Measurements from ENCODE around the gene OSBPL1A.

The OSBPL1A gene

DNA sequence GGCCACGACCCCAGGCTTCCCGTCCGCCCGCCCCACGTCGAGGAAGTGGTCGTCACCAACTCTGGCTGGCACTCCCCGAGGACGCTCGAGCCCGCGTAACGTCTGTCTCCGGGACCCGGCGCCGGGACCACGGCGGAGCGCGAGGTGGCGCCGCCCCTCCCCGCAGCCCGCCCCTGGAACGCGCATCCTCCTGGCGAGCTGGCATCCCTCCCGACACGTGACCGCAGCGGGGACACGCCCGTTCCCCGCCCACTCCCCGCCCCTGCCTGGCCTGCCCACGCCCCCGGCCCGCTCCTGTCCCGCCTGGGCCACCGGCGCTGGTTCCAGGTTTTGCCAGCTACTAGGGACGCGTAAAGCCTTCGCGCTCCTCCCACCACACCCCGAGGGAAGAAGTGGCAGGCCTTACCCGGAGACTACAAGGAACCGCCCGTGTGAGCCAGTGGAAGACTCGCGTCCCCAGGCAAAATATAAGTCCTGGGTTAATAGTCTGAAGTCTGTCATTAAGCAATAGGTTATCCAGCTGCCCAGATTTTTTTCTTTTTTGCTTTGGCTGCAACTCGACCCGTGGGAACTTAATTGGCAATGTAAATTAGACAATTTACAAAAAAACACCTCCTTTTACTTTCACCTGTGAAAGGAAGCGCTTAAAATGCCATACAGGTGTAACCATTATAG is at the start of gene OSBPL1A:
Gene OSBPL1A, minus strand, starts transcription at position 131 of the 675 bp plus-strand sequence. CDS start 20,291 bp downstream, outside the sequence.
- peak; percentile 47 for DNase-seq (ENCODE audit: low read depth)

DNA sequence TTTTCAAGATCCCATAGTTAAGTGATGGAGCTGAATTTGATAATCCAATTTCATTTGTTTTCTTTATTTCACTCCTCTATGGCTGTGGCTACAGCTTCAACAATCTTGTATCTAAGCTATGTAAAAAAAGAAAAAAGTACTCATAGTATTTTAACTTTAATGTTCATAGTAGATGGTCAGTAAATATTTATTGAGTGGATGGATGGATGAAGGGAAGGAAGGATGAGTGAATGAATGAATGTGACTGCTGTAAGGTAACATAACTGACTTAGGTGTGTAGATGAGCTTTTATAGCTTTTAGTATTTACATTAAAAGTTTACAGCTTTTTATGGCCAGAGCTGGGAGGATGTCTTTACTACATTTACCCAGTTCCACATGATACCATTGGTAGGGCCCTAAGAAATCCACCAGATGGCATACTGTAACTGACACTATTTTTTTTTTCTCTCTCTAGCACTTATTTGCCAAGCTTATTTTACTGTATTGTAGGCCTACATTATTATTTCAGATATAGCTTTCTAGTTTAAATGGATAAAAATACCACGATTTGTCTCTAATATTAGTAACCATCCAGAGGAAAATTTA is 49.4 kb upstream of the OSBPL1A start:
- DNase-seq (ENCODE audit: low read depth), result no peak

DNA sequence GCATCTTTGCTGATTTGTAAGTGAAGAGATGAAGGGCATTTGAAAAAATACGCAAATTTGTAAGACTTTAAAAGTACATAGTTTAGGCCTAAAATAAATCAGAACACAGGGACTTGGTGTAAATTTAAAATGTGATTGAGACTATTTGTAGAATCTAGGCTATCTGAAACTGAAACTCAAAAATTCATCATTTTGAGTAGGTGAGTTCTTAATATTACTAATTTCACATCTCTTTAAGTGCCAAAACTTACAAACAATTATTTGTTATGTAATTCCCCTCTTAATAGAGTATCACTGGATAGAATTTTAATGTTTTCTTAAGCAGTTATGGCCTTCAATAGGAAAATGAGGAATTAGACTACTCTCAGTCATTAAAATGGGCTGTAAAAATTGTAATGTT is 48.8 kb upstream of the OSBPL1A start:
- DNase-seq (ENCODE audit: low read depth), result no peak

DNA sequence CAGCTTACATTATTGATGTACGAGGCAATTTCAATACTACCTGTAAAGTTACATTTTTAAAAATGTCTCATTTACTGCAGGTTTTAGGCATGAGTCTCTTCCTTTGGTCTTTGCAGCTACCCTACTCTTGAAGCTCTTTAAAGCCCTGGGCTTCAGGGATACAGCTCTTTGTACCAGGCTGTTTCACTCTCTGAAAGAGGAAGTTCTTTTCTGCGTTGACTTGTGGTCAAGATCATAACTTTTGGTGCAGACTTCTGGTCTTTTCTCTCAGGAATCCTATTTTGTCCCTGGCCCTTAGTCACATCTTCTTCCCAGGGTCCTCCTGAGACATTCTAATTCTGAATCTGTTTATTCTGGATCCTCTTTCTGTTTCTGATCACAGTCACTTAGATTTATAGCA is 46.2 kb upstream of the OSBPL1A start:
- DNase-seq (ENCODE audit: low read depth), result no peak

GRCh38 chr18:24436939-24437338 is 39.3 kb upstream of the OSBPL1A start:
- DNase-seq (ENCODE audit: low read depth), result no peak

- no peak for DNase-seq (ENCODE audit: low read depth)
Measured at GRCh38 chr18:24432618-24433017, 35.0 kb upstream of the OSBPL1A start.

DNA sequence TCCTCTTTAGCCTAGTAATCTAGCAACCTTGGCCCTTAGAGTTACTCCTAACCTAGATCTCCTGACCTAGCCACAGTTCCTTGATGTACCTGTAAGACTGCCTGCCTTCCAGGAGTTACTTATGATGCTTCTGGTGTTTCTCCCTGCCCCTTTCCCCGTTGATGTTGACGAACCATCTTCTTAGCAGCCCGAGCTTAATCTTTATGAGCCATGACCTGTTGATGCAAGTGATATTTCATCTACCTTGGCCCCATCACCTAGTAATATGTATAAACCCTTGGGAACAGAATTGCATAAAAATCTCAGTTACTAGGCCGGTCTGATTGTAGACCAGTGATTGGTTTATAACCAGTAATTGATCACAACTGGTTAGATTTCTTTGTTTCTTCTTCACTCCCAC is 31.6 kb upstream of the OSBPL1A start:
- DNase-seq (ENCODE audit: low read depth), result no peak

GRCh38 chr18:24428709-24429108 is 31.1 kb upstream of the OSBPL1A start:
- no peak for DNase-seq (ENCODE audit: low read depth)

GRCh38 chr18:24427484-24427883 is 29.9 kb upstream of the OSBPL1A start:
- DNase-seq (ENCODE audit: low read depth), result no peak

DNA sequence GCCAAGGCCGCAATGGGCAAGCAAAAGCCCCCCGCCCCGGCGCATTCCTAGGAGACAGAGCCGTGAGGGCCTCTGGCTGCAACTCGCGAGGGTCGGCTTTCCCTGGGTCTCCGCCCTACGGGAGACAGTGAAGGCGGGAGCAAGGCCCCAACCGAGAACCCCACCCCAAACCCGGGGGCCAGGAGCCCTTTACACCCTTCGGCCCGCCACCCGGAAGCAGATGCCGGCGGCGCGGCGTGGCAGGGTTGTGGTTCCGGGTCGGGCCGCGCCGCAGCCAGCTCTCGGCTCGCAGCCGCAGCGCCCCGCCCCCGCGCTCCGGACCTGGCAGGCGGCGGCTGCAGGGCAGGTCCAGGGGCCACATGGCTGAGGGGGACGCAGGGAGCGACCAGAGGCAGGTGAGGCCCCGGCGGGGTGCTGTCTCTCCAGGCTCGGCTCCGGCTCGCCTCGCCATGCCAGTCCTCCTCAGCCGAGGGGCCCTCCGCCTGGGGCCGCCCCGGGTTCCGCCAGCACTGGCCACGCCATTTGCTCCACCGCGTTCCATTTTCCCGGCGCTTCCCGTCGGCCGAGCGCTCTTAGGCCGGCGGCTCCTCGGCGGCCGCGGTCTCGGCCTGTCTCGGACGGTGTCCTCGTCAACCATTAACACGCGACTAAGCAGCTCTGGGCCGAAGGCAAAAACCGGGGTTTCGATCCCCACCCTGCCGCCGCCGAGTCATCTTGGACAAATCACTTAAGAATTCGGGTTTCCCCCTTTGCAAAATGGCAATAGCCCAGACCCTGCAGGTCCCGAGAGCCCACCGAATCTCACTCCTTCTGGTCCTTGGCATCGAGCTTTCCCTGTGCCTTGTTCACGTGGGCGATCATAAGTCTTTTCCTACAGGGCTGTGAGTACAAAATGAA is 29.0 kb upstream of the OSBPL1A start, which contains the start of gene IMPACT:
Gene IMPACT, plus strand, starts transcription at position 273 of the 897 bp plus-strand sequence. Its CDS starts 87 bp downstream, at position 360.
- DNase-seq (ENCODE audit: low read depth), result peak; percentile 13

- DNase-seq (ENCODE audit: low read depth), result no peak
Measured at GRCh38 chr18:24426073-24426397, 28.4 kb upstream of the OSBPL1A start.

GRCh38 chr18:24421831-24422230 is 24.2 kb upstream of the OSBPL1A start:
- no peak for DNase-seq (ENCODE audit: low read depth)

DNA sequence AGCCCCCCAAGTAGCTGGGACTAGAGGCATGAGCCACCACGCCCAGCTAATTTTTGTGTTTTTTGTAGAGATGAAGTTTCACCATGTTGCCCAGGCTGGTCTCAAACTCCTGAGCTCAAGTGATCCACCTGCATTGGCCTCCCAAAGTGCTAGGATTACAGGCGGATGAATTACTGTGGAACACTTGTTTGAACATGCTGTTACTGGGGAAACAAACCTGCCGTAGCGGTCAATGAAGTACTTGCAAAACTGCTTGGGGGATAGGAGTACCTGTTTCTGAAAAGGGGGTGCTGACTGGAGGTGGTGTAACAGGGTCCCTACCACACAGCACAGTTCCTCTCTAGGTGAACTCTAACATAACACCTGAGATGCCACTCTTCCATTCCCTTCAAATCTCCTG is 22.9 kb upstream of the OSBPL1A start:
- DNase-seq (ENCODE audit: low read depth), result no peak

GRCh38 chr18:24417480-24417879 is 19.9 kb upstream of the OSBPL1A start:
- no peak for DNase-seq (ENCODE audit: low read depth)

GRCh38 chr18:24414349-24415003 is 16.9 kb upstream of the OSBPL1A start:
- no peak for DNase-seq (ENCODE audit: low read depth)

GRCh38 chr18:24413148-24413547 is 15.5 kb upstream of the OSBPL1A start:
- no peak for DNase-seq (ENCODE audit: low read depth)

DNA sequence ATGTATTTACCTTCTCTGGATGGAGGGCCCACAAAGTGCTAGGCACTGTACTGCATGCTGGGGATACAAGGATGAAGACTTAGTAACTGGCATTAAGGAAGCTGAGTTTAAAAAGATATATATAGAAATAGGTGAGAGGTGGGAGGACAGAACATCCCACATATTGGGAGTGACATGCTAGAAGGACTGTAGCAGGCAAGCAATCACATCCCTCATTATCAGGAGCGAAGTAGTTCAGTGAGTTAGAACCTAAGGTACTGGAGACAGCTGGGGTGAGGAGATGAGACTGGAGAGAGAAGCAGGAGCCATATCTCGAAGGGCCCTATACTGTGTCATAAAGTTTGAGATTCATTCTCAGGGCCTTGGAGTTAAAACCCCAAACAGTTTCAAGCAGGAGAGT is 10.9 kb upstream of the OSBPL1A start:
- DNase-seq (ENCODE audit: low read depth), result no peak

GRCh38 chr18:24404591-24404990 is 7.0 kb upstream of the OSBPL1A start:
- DNase-seq (ENCODE audit: low read depth), result no peak

GRCh38 chr18:24403076-24403475 is 5.5 kb upstream of the OSBPL1A start:
- DNase-seq (ENCODE audit: low read depth), result no peak

DNA sequence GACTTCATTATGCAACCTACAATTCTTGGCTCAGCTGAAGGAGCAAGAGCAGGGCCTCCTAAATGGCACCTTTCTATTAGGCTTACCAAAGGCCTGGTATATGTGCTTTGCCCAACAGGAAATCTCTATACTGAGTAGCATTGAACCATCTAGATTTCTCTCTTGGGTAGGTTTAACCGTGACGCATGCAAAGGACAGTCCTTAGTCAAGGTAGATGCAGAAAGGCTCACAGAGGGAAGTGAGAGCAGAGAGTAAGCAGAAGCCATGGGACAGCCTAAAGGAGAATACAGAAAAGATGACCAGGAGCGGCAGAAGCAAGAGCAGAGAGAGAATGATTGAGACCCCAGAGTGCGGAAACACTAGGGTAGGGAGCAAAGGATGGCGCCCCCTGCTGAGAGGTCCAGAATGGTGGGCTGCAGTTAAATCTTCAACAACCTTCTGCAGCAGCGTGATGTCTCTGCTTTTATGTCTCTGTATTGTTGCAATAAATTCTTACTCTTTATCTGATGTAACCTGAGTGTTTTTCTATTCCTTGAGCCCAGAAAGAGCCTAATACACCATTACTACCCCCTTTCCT is 4.7 kb upstream of the OSBPL1A start:
- DNase-seq (ENCODE audit: low read depth), result no peak

DNA sequence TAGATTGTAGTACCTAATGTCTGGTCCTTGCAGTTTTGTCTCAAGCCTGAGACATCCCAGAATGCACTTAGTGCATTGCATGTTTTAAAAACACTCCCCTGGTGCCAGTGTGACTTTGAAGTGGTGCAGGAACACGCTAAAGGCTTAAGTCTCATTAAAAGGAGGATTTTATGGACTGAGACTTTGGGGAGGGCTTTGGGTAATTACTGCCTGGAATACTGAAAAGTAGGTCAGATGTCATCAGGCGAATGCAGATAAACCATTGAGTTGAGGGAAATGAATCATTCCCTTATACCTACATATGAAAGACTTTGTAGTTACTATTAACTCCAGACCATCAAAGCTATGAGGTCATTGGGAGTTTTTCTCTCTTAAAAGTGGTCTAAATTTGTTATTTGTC is 3.0 kb upstream of the OSBPL1A start:
- no peak for DNase-seq (ENCODE audit: low read depth)

GRCh38 chr18:24398540-24398939 is 916 bp upstream of the OSBPL1A start:
- DNase-seq (ENCODE audit: low read depth), result no peak

All from GM04503 (cell line).